ENCODE data around the gene TGM4.

TGM4 gene

DNA sequence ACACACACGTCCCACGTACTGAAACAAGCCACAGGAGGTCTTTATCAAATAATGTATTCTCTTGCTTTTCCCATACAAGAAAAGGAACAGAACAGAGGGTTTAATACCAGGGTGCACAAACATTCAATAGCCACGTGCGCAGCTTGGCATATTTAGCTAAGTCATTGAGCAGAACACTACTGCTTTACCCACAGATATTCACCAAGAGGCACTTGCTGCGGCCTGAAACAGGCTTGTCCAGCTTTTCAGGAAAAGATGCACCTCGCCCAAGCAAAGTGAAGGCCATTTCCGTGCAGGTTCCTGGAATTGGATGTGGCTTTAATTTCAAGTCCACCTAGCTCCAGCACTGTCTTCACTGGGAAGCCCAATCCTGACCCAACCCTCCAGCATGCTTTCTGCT, 84.0 kb downstream of the TGM4 start:
- no peak for DNase-seq

DNA sequence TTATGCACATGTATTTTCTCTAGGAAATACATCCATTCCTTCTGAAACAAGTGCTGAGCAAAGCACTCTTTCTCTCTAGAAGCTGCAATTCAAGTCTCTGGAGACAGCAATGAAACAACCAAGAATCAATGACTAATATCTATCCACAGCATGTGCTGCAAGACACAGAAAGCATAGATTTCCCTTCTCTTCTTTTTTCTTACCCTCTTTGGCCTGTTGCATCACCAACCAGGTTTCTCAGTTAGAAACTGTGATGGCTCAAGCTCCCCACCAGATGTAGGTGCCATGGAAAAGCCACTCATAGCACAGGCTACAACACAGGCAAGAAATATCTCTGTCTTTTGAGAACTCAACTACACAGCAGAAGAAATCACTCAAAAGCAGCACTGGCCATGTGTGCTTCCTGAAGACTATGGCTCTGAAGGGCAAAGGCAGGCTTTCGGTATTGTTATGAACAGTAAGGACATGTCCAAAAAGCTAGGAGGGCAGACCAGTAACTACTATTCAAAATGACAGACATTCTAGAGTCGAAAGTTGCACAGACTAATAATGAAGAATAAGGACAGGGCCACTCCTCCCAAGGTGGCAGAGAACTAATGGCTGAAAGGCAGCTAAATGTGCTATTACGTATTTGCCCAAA, 86.1 kb downstream of the TGM4 start:
- DNase-seq, result no peak

DNA sequence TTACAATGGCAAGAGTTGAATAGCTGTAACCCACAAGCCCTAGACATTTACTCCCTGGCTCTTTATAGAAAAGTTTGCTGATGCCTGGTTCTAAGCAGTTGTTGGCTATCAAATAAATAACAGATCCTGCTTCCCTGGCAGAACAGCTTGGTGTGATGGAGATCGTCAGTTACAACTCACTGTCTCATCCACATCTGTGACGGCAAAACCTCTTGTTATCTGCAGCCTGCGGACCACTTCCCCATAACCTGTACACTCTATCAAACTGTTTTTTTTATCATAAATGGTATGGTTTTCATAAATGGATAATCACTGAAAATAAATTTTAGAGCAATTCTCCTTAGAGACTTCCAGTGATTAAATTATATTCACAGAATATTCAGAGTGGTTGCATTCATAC, 87.5 kb downstream of the TGM4 start:
- no peak for DNase-seq

DNA sequence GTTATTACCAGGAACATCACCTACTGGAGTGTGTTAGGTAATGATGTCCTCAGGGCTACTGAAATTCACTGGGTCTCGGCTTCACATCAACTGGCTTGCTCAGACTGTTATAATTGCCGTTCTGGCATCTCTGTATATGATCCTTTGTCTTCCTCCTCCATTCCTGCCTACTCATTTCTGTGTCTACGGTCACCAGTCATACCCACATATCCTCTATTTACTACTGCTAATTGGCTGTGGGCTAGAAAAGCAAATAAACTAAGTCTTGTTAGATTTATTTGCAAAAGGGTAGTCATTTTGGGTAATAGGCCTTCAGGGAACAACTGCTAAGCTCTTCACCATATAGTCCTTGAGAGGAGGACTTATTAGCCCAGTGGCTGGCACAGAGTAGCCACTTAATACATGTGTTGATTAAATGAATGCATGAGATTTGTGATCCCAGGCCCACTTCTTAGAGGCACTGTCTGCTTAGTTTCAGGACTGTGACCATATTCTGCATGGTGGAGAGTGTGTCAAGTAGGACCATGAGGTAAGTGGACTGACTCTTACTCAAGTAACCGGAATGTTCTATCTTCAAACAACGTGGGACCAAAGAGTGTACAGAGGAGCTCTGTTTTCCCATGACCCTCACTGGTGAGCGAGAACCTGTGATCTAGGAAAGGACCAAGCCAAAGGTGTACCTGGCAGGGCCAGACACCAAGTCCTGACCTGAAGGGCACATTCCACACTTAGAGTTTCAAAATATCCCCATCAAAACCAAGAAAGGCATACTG, 88.4 kb downstream of the TGM4 start:
- no peak for DNase-seq

DNA sequence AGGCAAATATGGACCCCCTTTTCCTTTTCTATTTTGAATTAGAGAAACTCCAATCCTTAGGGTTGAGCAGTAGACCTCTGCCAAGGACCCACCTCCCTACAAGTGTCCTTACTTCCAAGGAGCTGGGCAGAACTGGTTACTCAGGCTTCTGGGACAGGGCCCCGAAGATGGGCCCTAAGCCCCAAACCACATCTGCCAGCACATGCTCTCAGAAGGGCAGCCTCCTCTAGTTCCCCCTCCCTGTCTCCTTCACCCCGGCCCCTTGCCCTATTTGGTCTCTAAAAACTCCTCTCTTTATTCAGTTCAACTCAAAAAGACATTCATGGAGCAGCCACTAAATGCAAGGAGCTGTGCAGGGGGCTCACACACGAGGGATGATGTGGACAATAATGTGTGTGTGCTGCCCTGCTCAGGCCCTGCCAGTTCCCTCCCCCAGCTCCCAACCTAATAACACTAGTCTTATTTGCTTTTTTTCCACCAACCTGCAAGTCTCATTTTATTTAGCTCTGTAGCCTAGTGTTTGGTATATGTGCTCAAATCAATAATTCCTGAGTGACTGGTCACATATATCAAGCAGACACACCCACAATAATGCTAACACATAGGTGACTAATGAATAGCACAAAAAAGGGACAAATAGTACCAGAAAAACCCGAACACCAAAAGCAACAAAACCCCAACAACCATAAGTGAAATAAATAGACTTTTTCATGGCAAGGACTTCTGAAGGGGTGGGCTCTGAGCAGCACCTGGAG, 89.3 kb downstream of the TGM4 start:
- DNase-seq, result no peak

Data from SW 1271 (cell line).